NCI-H524 (cell line): ENCODE data around the gene RNF17.
"Not testable (repeated sequence)": the region's sequence is repeated elsewhere in the genome, so short reads cannot be mapped to it uniquely, and the experiment has no call there.

ENCODE experiments used
- DNase-seq, 2 experiments: peaks; one replicate each; lab custom pipeline; 2025; lab: John Stamatoyannopoulos, UW

RNF17 gene

GRCh38 chr13:24763596-24764275, at the start of gene RNF17:
TSS of gene RNF17 (plus strand) at chr13:24764169. CDS start at chr13:24764204, 35 bp downstream.
- DNase-seq = no peak

- no peak for DNase-seq
Observed at GRCh38 chr13:24716011-24716410, 48.0 kb upstream of the RNF17 start.

GRCh38 chr13:24716446-24716845, 47.5 kb upstream of the RNF17 start:
- no peak for DNase-seq

GRCh38 chr13:24717217-24717616, 46.8 kb upstream of the RNF17 start:
- DNase-seq = no peak

- no peak for DNase-seq
Observed at GRCh38 chr13:24718192-24718965, 45.6 kb upstream of the RNF17 start.

- DNase-seq = no peak
Observed at GRCh38 chr13:24719139-24719538, 44.8 kb upstream of the RNF17 start.

- peak in 1 of 2 experiments; percentile 59 for DNase-seq
Observed at GRCh38 chr13:24723206-24723605, 40.8 kb upstream of the RNF17 start.

GRCh38 chr13:24724714-24725113, 39.3 kb upstream of the RNF17 start:
- no peak for DNase-seq

GRCh38 chr13:24725379-24725778, 38.6 kb upstream of the RNF17 start:
- no peak for DNase-seq

- peak; percentile 86 to 91 for DNase-seq
Observed at GRCh38 chr13:24727731-24728601, 36.0 kb upstream of the RNF17 start.

- not testable (repeated sequence) for DNase-seq
Observed at GRCh38 chr13:24730873-24731567, 32.9 kb upstream of the RNF17 start.

- no peak for DNase-seq
Observed at GRCh38 chr13:24734950-24735349, 29.0 kb upstream of the RNF17 start.

- no peak for DNase-seq
Observed at GRCh38 chr13:24737042-24737441, 26.9 kb upstream of the RNF17 start.

- no peak for DNase-seq
Observed at GRCh38 chr13:24738366-24738847, 25.6 kb upstream of the RNF17 start.

- no peak for DNase-seq
Observed at GRCh38 chr13:24740014-24740890, 23.7 kb upstream of the RNF17 start.

GRCh38 chr13:24741016-24741662, 22.8 kb upstream of the RNF17 start:
- DNase-seq = peak in 1 of 2 experiments; percentile 48

GRCh38 chr13:24741791-24742190, 22.2 kb upstream of the RNF17 start:
- peak in 1 of 2 experiments; percentile 47 for DNase-seq

GRCh38 chr13:24742294-24742693, 21.7 kb upstream of the RNF17 start:
- peak; percentile 80 to 93 for DNase-seq

- peak in 1 of 2 experiments; percentile 14 for DNase-seq
Observed at GRCh38 chr13:24742977-24743376, 21.0 kb upstream of the RNF17 start.

- DNase-seq = no peak
Observed at GRCh38 chr13:24744247-24744646, 19.7 kb upstream of the RNF17 start.
